GM19035 (cell line): Measurements from ENCODE around the gene IGFL3.

Experiments
- ATAC-seq: cut with Tn5 transposase; IDR thresholded peaks from one replicate; pipeline ENCODE4 v1.9.1; 2021; ENCODE audit not compliant: unreplicated experiment

Gene IGFL3

GRCh38 chr19:46077815-46078167 is 46.7 kb downstream of the IGFL3 start:
- ATAC-seq, result no peak

DNA sequence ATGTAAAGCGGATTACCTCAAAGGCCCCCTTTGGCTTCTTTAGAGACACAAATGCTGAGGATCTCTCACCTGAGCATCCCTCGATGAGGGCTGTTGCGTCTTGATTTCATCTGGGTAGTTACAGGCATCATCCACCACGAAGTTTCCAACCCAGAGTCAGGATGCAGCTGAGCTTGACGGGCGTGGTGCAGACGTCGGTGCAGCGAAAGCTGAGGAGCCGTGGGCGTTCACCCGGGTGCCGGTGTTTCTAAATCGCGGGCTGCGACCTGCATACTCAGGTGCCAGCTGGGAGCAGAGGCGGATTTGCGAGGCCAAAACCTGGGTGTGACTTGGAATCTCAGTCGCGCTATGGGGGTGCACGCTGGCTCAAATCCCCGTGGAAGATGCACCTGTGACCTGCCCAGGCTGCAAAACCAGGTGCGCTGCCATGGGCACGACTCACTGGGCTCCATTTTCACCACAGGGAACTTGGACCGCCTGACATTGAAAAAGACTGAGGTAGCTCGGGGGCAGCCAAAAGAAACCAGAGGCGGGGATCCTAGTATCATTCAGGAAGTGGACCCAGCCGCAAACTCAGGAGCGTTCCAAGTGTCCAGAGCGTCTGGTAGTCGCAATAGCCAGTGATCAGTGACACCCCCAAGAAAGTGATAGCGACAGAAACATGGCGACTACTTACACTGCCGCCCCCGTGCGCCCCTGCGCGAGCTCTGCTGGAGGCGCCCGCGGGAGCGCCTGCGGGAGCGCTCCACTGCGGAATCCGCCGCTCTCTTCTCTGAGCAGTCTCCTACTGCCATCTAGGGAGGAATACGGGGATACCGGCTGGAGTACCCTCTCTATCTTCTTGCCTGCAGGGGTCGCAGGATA is 47.3 kb downstream of the IGFL3 start:
- no peak for ATAC-seq

- ATAC-seq, result no peak
Observed at GRCh38 chr19:46076031-46076880, 48.2 kb downstream of the IGFL3 start.

GRCh38 chr19:46073268-46073922 is 51.1 kb downstream of the IGFL3 start:
- ATAC-seq, result no peak
